GM21825 (cell line): ENCODE measurements around the gene GRIN1.

Experiments used
- ATAC-seq: cut with Tn5 transposase; IDR thresholded peaks from one replicate; pipeline ENCODE4 v1.9.1; 2021; ENCODE audit warnings: mild to moderate bottlenecking, moderate library complexity; ENCODE audit not compliant: unreplicated experiment

The GRIN1 gene

GRCh38 chr9:137138722-137139467 is at the start of gene GRIN1:
Gene GRIN1 (plus strand): TSS chr9:137139154. CDS start chr9:137139487, 333 bp downstream.
- no peak for ATAC-seq

- no peak for ATAC-seq
Measured at GRCh38 chr9:137089232-137089947, 49.6 kb upstream of the GRIN1 start.

- ATAC-seq, result peak; percentile 66
Measured at GRCh38 chr9:137095664-137096517, 43.1 kb upstream of the GRIN1 start.

GRCh38 chr9:137096785-137097546 is 42.0 kb upstream of the GRIN1 start:
- no peak for ATAC-seq

- ATAC-seq, result no peak
Measured at GRCh38 chr9:137097761-137098462, 41.0 kb upstream of the GRIN1 start.

GRCh38 chr9:137099231-137099630 is 39.7 kb upstream of the GRIN1 start:
- no peak for ATAC-seq

GRCh38 chr9:137103206-137103999 is 35.6 kb upstream of the GRIN1 start:
- ATAC-seq, result no peak

- ATAC-seq, result no peak
Measured at GRCh38 chr9:137105814-137106661, 32.9 kb upstream of the GRIN1 start.

GRCh38 chr9:137106662-137107250 is 32.2 kb upstream of the GRIN1 start:
- ATAC-seq, result no peak

GRCh38 chr9:137107312-137107921 is 31.5 kb upstream of the GRIN1 start:
- no peak for ATAC-seq

- no peak for ATAC-seq
Measured at GRCh38 chr9:137107982-137108381, 31.0 kb upstream of the GRIN1 start.

GRCh38 chr9:137108608-137109249 is 30.2 kb upstream of the GRIN1 start:
- ATAC-seq, result no peak

GRCh38 chr9:137109250-137110146 is 29.5 kb upstream of the GRIN1 start:
- no peak for ATAC-seq

GRCh38 chr9:137110147-137110910 is 28.6 kb upstream of the GRIN1 start:
- ATAC-seq, result no peak
